H54 (cell line): Measurements from ENCODE around the gene SIPA1L3.
A peak's percentile ranks its signal among the peaks of the same experiment; 100 is the strongest.

ENCODE experiments used
- DNase-seq: peaks from one replicate; pipeline ENCODE4 v3.0.0; 2011; ENCODE audit warnings: low spot score, mixed read lengths; ENCODE audit not compliant: insufficient read length
- FAIRE-seq: peaks from 3 replicates; lab custom pipeline; 2011; peaks lifted over from hg19 to GRCh38; lab: Jason Lieb, UNC
- POLR2A ChIP-seq: IDR thresholded peaks from 2 replicates; pipeline ENCODE4 v1.6.1; 2011; ENCODE audit warnings: low read depth, mild to moderate bottlenecking, low read length

The SIPA1L3 gene

DNA sequence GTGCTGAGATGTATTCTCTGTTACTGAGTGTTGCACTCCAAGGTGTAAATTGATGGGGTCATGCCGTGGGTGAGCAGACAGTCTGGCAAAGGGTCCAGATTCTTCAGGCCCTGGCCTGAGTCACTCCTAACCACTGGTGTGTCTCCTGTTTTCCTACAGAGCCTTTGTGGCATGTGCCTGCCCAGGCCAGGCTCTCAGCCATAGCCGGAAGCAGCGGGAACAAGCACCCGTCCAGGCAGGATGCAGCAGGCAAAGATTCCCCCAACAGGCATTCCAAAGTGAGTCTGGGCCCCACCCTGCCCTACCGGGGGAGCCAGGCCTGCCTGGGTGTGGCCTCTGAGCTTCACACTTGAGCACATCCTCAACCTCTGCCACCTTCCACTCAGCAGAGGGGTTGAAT, 255.1 kb downstream of the SIPA1L3 start:
- no peak for TF ChIP-seq POLR2A
- DNase-seq (no peak), FAIRE-seq (no peak)

- no peak for FAIRE-seq
- DNase-seq: no peak
- TF ChIP-seq POLR2A: no peak
These were observed 255.6 kb downstream of the SIPA1L3 start for GRCh38 chr19:38162632-38163031.

- DNase-seq (no peak), FAIRE-seq (no peak)
- TF ChIP-seq POLR2A: no peak
These were observed 256.6 kb downstream of the SIPA1L3 start for GRCh38 chr19:38163419-38164290.

- FAIRE-seq: no peak
- no peak for TF ChIP-seq POLR2A
- no peak for DNase-seq
These were observed 257.5 kb downstream of the SIPA1L3 start for GRCh38 chr19:38164526-38164925.

GRCh38 chr19:38165335-38165734, 258.3 kb downstream of the SIPA1L3 start:
- FAIRE-seq (no peak), DNase-seq (no peak)
- TF ChIP-seq POLR2A: no peak

DNA sequence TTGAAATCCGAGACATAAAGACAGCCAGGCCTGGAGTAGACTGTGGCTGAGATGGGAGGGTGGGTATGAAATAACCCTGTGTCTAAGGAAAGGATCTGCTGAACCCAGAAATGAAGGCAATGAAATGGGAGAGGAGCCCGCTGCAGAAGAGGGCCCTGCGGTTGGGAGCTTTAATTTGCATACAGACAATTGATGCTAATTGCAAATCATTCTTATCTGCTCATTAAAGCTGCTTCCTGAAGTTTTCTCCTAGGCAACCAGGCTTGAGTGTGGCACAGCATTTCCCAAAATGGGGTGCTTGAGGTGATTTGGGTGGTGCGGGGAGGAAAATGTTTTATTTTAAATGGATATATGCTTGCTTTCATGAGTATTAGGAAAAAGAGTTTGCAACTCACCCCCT, 261.6 kb downstream of the SIPA1L3 start:
- no peak for DNase-seq
- no peak for FAIRE-seq
- no peak for TF ChIP-seq POLR2A

DNA sequence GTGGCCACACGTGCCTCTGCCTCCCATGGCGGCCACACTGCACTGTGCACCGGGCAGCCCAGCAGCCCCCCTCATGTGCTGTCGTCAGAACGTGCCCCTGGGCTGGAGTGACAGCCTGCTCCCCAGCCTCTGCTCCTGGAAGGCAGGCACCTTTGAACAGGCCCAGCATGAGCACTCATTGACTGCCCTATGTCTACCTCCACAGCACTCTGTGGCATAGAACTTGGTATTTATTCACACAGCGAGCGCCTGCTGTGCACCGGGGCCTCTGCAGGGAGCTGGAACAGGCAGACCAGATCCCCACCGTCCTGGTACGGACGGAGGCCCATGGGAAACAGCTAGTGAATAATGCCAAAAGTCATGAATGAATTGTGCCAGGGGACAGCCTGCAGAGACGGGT, 263.3 kb downstream of the SIPA1L3 start:
- TF ChIP-seq POLR2A: no peak
- FAIRE-seq (no peak), DNase-seq (no peak)

GRCh38 chr19:38172001-38172400, 265.0 kb downstream of the SIPA1L3 start:
- FAIRE-seq (no peak), DNase-seq (no peak)
- no peak for TF ChIP-seq POLR2A

DNA sequence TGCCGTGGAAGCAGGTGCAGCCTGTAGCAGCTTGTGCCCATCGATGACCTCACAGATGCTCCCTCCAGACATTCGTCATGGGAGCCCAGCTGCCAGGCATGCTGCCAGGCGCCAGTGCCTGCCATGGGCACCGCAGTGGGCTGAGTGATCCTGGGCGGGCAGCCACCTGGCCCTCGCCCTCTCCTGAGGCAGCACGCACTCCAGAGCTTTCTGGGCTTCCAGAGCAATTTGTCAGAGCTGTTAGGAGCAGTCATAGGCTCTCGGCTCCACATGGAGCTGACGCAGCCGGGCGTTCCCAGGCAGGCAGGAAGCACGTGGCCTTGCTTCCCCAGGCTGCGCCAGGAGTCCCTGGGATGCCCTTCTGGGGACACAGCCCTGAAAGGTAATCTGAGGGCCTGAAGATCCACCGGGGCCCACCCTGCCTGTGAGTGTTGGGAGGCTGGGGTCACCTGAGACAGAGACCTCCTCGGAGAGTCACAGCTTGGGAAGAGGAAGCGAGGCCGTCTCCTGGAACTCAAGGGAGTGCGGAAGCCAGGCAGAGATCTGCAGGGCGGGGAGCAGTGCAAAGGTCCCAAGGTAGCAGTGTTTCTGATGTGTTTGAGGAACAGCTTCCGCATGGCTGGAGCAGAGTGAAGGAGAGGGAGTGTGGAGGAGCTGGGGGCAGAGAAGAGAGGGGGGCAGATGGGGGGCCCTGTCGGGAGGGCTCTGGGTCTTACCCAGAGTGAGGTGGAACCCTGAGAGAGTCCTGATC, 266.5 kb downstream of the SIPA1L3 start:
- no peak for TF ChIP-seq POLR2A
- DNase-seq (peak; percentile 95), FAIRE-seq (peak; percentile 38)

DNA sequence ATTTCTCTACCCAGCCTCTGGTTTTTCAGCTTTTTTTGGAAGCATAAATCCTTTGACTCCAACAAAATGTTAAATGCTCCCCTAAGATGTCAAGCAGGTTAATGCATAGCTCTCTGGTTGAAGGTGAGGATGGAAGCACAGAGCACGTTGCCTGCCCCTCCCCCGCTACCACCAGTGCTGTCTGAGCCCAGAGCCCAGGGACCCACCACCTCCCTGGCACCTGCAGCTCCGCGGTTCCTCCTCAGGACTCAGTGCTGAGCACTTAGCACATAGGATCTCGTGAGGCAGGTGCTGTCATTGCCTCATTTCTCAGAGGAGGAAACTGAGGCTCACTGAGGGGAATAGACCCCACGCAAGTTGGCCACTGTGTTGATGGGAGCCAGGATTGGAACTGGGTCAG, 268.4 kb downstream of the SIPA1L3 start:
- no peak for TF ChIP-seq POLR2A
- no peak for FAIRE-seq
- DNase-seq: no peak

DNA sequence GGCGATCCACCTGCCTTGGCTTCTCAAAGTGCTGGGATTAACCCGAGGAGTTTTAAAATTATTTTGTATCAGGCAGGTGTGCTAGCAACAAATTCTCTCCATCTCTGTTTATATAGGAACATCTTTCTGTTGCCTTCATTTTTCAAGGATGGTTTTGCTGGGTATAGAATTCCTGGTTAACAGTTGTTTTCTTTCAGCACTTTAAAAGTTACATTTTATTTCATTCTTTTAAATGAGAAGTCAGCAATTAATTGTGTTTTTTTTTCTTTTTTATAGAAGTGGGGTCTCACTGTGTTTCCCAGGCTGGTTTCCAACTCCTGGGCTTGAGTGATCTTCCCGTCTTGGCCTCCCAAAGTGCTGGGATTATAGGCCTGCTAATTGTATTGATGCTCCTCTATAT, 273.1 kb downstream of the SIPA1L3 start:
- FAIRE-seq: no peak
- DNase-seq: no peak
- TF ChIP-seq POLR2A: no peak

- TF ChIP-seq POLR2A: no peak
- DNase-seq: no peak
- no peak for FAIRE-seq
These were observed 275.7 kb downstream of the SIPA1L3 start for GRCh38 chr19:38182536-38183210.

- FAIRE-seq: no peak
- TF ChIP-seq POLR2A: no peak
- no peak for DNase-seq
These were observed 276.4 kb downstream of the SIPA1L3 start for GRCh38 chr19:38183251-38183897.
